ENCODE data around the gene ATP10B. TPM values are rescaled to one million over a fixed set of nuclear protein-coding genes. Genes with fewer than 3 reads are reported as not detected.
"Not testable (repeated sequence)": the region's sequence is repeated elsewhere in the genome, so short reads cannot be mapped to it uniquely, and the experiment has no call there.

The ATP10B gene, protein sequence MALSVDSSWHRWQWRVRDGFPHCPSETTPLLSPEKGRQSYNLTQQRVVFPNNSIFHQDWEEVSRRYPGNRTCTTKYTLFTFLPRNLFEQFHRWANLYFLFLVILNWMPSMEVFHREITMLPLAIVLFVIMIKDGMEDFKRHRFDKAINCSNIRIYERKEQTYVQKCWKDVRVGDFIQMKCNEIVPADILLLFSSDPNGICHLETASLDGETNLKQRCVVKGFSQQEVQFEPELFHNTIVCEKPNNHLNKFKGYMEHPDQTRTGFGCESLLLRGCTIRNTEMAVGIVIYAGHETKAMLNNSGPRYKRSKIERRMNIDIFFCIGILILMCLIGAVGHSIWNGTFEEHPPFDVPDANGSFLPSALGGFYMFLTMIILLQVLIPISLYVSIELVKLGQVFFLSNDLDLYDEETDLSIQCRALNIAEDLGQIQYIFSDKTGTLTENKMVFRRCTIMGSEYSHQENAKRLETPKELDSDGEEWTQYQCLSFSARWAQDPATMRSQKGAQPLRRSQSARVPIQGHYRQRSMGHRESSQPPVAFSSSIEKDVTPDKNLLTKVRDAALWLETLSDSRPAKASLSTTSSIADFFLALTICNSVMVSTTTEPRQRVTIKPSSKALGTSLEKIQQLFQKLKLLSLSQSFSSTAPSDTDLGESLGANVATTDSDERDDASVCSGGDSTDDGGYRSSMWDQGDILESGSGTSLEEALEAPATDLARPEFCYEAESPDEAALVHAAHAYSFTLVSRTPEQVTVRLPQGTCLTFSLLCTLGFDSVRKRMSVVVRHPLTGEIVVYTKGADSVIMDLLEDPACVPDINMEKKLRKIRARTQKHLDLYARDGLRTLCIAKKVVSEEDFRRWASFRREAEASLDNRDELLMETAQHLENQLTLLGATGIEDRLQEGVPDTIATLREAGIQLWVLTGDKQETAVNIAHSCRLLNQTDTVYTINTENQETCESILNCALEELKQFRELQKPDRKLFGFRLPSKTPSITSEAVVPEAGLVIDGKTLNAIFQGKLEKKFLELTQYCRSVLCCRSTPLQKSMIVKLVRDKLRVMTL (N-terminal part only)
- 16.1 TPM for total RNA-seq

GRCh38 chr5:160852049-160852448, at the start of gene ATP10B:
Gene ATP10B (minus strand): TSS chr5:160852211. CDS start chr5:160688074, 164,137 bp downstream.
- ATAC-seq, result peak; percentile 49
- no peak for DNase-seq (ENCODE audit: low spot score)
- intact Hi-C loops (cut with DNase I), result no loop called here

GRCh38 chr5:160901656-160902055, 49.6 kb upstream of the ATP10B start:
- intact Hi-C loops (cut with DNase I), result no loop called here
- DNase-seq (ENCODE audit: low spot score) (no peak), ATAC-seq (no peak)

DNA sequence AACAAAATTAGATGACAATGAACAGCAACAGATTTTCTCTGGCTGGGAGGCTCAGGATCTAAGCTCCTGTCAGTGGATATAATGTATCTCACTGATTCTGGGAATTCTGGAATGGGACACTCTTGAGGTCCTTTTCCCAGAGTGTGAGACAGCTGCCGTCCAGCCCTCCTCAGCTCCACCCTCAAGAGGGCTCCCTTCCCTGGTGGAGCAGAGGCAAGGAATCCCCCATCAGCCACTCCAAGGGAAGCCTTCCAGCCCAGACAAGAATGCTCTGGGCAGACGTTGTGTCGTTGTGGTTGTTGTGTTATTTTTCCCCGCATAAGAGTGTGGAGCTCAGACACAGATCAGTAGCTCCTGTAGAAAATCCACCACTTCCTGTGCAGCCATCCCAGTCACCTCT, 47.7 kb upstream of the ATP10B start:
- ATAC-seq (no peak), DNase-seq (ENCODE audit: low spot score) (no peak)
- intact Hi-C loops (cut with DNase I), result no loop called here

DNA sequence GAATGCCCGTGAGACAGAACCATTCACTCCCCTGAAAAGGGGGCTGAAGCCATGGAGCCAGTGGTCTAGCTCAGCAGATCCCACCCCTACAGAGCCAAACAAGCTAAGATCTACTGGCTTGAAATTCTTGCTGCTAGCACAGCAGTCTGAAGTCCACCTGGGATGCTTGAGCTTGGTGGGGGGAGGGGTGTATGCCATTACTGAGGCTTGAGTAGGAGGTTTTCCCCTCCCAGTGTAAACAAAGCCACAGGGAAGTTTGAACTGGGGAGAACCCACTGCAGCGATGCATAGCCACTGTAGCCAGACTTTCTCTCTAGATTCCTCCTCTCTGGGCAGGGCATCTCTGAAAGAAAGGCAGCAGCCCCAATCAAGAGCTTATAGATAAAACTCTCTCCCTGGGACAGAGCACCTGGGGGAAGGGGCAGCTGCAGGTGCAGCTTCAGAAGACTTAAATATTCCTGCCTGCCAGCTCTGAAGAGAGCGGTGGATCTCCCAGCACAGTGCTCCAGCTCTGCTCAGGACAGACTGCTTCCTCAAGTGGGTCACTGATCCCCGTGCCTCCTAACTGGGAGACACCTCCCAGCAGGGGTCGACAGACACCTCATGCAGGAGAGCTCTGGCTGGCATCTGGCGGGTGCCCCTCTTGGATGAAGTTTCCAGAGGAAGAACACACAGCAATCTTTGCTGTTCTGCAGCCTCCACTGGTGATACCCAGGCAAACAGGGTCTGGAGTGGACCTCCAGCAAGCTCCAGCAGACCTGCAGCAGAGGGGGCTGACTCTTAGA, 41.4 kb upstream of the ATP10B start:
- DNase-seq (ENCODE audit: low spot score), result not testable (repeated sequence)

GRCh38 chr5:160887780-160888179, 35.8 kb upstream of the ATP10B start:
- ATAC-seq, result no peak
- DNase-seq (ENCODE audit: low spot score), result no peak
- intact Hi-C loops (cut with DNase I), result no loop called here

More for the DNA sequence above, 41.4 kb upstream of the ATP10B start:
- ATAC-seq; intact Hi-C loops (cut with DNase I): not testable (repeated sequence)

- intact Hi-C loops (cut with DNase I); ATAC-seq; DNase-seq (ENCODE audit: low spot score): not testable (repeated sequence)
These were observed 21.7 kb upstream of the ATP10B start for GRCh38 chr5:160873560-160874200.

DNA sequence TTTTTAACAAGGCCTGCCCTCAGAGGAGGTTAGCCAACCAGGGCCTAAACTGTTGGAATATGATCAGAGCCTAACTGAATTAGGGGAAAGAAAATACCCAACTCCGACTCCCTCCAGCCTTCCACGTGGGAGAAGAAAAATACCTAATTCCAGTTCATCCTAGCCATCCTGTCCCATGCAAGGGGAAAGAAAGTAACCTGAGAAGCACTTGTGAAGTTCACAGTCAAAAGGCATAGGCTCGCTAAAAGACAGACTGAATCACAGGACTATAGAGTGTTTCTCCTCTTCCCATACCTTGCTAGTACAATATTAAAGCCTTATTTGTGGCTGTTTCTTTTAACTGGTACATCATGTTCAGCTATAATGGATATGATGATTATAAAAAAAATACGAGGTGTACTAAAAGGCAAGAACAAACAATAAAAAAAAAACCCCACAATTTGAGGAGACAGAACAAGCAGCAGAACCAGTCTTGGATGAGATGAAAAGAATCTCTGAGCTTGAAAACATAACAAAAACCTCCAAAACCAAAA, 18.0 kb upstream of the ATP10B start:
- intact Hi-C loops (cut with DNase I), result no loop called here
- ATAC-seq, result no peak
- no peak for DNase-seq (ENCODE audit: low spot score)

GRCh38 chr5:160867976-160868375, 16.0 kb upstream of the ATP10B start:
- intact Hi-C loops (cut with DNase I), result no loop called here
- ATAC-seq, result no peak
- no peak for DNase-seq (ENCODE audit: low spot score)

- ATAC-seq (no peak), DNase-seq (ENCODE audit: low spot score) (no peak)
- intact Hi-C loops (cut with DNase I), result no loop called here
These were observed 560 bp downstream of the ATP10B start for GRCh38 chr5:160851451-160851850.

- intact Hi-C loops (cut with DNase I), result no loop called here
- DNase-seq (ENCODE audit: low spot score) (no peak), ATAC-seq (no peak)
These were observed 1.6 kb downstream of the ATP10B start for GRCh38 chr5:160850421-160850820.

- DNase-seq (ENCODE audit: low spot score) (no peak), ATAC-seq (no peak)
- intact Hi-C loops (cut with DNase I), result loop anchor here (1.0 kb wide), 1 partner anchor 48 kb away; no protein-coding TSS in a partner anchor
These were observed 4.4 kb downstream of the ATP10B start for GRCh38 chr5:160847526-160848085.

- no peak for ATAC-seq
- intact Hi-C loops (cut with DNase I), result loop anchor here (1.0 kb wide), 1 partner anchor 47 kb away; no protein-coding TSS in a partner anchor
- DNase-seq (ENCODE audit: low spot score), result no peak
These were observed 5.4 kb downstream of the ATP10B start for GRCh38 chr5:160846642-160847041.

GRCh38 chr5:160844177-160844576, 7.8 kb downstream of the ATP10B start:
- ATAC-seq (no peak), DNase-seq (ENCODE audit: low spot score) (no peak)
- intact Hi-C loops (cut with DNase I), result no loop called here

GRCh38 chr5:160843240-160843639, 8.8 kb downstream of the ATP10B start:
- no peak for DNase-seq (ENCODE audit: low spot score)
- ATAC-seq, result no peak
- intact Hi-C loops (cut with DNase I), result no loop called here

- DNase-seq (ENCODE audit: low spot score) (no peak), ATAC-seq (no peak)
- intact Hi-C loops (cut with DNase I), result no loop called here
These were observed 14.0 kb downstream of the ATP10B start for GRCh38 chr5:160837749-160838593.

GRCh38 chr5:160837211-160837610, 14.8 kb downstream of the ATP10B start:
- ATAC-seq, result no peak
- no peak for DNase-seq (ENCODE audit: low spot score)
- intact Hi-C loops (cut with DNase I), result no loop called here
